GM21367 (cell line): ENCODE data around the gene LRRC28.

ENCODE experiments used
- ATAC-seq: cut with Tn5 transposase; IDR thresholded peaks from one replicate; pipeline ENCODE4 v1.9.1; 2021; ENCODE audit not compliant: unreplicated experiment

LRRC28 gene

DNA sequence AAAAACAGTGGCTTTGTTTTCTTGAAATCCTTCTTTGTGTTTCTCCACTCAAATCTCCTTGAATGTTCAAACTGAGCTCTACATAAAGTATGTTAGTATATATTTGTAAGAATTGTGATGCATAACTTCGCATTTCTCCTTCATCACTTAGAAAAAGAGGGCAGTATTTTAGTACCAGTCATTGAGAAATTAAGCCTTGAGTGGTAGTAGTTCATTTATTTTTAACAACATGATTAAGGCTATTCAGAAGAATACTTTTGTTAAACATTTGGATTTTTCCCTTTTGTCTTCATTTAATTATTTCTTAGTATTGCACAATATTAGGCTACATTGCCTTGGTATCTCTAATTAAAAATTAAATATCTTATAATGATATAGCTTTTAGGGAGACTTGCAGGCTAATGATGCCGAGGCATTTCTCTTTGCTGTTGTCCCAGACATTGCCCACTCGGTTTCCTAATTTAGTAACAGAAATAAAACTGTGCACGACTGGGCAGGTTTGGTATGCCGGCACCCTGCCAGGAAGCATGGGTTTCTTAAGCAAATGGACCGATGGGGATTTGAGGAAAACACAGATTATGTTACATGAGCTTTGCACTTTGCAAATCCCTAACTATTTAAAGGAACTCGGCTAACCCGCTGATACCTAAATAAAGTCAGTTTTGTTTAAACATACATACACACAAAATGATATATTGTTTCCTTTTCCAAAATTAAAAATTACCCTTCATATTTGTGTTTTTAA is 54.7 kb downstream of the LRRC28 start:
- ATAC-seq: no peak

- ATAC-seq: no peak
Measured at GRCh38 chr15:99306694-99307338, 55.5 kb downstream of the LRRC28 start.

GRCh38 chr15:99307735-99308134 is 56.5 kb downstream of the LRRC28 start:
- no peak for ATAC-seq

DNA sequence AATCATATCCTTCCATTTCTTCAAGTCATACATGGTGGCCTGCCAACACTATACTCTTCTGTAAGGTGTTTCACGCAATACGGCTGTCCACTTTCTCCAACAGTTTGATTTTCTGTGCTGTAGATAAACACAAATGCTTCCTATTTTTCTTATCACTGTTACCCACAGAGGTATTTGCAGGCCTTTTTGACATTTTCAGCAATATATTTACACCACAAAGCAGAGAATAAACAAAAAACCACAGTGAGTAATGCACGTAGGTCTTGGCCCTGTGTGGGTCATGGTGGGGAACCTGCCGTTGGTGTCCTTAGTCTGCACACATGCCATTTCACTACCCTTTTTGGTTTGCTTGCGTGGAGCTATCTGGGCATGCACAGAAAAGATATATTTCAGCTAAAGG is 59.5 kb downstream of the LRRC28 start:
- ATAC-seq: no peak

- no peak for ATAC-seq
Measured at GRCh38 chr15:99312228-99312627, 60.9 kb downstream of the LRRC28 start.

DNA sequence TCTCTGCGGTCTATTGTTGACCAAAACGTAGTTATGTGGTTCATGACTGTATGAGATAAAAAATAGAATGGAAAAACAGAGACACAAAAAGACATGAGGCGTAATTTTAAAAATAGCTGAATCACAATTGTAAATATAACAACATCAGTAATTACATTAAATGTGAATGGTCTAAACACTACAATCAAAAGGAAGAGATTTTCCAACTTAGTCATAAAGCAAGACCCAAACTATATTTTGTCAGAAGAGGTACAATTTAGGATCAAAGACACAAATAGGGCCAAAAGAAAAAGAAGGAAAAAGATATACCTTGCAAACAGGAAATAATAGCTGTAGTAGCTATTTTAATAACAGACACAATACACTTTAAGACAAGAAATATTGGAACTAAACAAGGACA is 61.5 kb downstream of the LRRC28 start:
- ATAC-seq: no peak

DNA sequence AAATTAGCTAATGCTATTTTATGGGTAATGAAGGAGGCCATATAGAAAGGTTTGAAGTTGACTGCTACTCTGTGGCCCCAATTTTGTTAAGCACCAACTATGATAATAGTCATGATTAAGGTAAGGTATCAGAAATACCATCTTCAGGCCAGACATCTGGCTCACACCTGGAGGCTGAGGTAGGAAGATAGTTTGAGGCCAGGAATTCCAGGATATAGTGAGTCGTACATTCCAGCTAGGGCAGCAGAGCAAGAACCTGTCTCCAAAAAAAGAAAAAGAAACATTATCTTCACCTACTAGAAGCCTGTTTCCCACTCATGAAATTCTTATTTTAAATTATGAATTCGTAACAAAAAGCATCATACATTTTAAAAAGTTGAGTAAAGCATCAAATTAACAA is 64.4 kb downstream of the LRRC28 start:
- no peak for ATAC-seq

- ATAC-seq: no peak
Measured at GRCh38 chr15:99320374-99321215, 69.3 kb downstream of the LRRC28 start.

DNA sequence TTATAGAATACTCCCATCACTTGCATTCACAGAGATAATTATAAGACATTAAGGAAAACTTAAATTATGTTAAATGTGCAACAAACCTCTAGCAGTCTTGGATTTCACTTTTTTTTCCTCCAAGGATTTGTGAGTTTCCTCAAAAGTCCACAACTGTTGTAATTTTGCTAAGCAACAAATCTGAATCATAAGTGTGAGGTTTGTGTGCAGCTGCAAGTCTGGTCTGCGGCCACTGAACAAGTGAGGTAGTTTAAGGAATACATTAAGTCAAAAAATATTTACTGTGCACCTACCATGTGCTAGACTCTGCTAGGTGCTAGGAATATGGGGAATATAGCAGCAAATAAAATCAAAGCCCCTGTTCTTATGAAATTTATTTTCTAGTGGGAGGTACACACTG is 70.2 kb downstream of the LRRC28 start:
- ATAC-seq: no peak

GRCh38 chr15:99322643-99323405 is 71.5 kb downstream of the LRRC28 start:
- no peak for ATAC-seq

- ATAC-seq: peak; percentile 71
Measured at GRCh38 chr15:99324082-99324620, 72.9 kb downstream of the LRRC28 start.

DNA sequence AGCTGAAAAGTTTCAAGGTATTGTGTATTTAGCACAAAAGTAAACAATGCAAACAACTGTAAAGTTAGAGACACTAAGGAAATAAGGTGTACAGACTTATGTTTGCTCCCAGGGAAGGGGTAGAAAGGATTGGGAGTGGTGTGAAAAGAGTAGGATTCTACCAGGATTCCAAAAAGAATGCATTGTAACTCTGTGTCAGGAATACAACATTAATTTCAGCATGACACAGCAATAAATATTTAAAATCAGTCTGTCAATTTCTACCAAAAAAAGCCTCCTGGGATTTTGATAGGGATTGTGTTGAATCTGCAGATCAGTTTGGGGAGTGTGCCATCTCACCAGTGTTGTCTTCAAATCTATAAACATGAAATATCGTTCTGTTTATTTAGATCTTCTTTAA is 73.4 kb downstream of the LRRC28 start:
- no peak for ATAC-seq

DNA sequence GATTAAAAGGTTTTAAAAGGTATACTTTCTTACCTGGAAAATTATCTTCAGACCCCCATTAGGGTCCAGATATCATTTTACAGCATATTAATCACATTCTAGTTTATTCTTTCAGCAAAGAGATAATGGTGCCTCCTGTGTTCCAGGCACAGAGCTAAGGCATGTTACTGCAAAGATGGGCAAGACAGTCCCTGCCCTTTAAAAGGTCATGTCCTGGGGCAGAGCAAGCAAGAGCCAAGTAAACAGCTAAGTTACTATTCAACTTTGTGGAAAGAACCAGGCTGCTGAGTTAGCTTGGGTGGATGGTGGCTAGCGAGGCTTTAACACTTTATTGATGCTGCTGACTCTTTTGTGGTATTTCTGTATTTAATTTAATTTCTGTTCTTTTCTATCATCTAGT is 75.0 kb downstream of the LRRC28 start:
- ATAC-seq: no peak

DNA sequence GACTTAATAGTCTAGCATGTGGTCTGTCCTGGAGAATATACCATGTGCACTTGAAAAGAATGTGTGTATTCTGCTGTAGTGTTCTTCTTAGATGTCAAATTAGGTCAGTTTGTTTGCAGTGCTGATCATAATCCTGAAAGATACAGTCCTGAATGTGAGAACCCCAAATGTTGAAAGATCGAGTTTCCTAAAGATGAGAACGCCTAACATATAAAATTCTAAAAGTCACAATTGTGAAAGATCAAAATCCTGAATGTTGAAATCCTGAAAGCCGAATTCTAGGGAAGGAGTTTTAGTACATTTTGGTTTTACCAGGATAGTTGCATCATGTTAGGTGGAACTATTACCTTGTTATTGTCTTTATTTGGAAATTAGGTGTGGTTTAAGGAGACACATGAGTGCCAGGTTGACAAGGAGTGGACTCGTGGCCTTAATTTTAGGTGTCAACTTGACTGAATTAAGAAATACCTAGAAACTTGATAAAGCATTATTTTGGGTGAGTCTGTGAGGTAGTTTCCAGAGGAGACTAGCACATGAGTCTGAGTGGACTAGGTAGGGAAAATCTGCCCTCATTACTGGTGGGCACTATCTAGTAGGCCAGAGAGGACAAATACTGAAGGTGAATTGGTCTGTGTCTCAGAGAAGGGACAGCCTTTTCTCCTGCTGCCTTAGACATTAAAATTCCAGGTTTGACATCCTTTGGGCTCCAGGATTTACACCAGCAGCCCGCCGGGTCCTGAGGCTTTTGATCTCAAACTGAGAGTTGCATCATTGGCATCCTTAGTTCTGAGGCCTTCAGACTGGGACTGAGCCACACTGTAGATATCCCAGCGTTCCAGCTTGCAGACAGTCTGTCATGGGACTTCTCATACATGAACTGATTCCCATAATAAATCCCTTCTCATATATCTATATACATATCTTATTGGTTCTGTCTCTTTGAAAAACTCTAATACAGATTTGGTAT is 77.1 kb downstream of the LRRC28 start:
- ATAC-seq: no peak

DNA sequence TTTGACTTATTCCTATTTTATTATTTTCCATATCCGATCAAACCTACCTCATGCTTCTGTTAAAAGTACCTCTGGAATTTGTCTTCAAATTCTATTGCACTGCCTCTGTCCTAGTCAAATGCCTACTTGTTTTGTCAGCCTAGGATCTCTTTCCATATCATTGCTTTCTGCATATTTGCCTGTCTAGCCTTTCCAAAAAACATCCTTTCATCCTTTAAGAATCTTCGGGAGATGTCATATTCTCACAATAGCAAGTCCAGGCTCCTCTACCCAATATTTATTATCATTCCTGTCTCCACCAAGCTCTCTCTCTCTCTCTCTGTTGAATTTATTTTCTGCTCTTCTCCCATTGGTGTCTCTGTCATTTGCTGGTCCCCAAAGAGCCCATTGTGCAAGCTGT is 80.1 kb downstream of the LRRC28 start:
- no peak for ATAC-seq

DNA sequence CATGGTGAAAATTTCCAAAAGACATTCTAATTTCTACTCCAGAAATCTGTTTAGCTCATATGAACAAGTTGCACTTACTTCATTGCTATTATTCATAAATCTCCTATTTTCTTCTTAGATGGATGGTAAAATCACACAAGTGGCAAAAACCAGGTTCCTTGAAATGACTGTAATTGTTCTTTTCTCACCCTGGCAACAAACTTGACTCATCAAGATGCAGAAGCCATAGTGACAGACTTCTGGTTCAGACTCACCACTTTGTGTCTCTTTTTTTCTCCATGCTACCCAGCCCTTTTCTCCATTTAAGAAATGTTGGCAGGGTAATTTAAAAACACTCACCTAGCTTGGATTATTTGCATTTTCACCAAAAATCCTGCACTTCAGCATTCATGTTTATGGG is 82.1 kb downstream of the LRRC28 start:
- no peak for ATAC-seq

GRCh38 chr15:99333981-99334380 is 82.7 kb downstream of the LRRC28 start:
- no peak for ATAC-seq

DNA sequence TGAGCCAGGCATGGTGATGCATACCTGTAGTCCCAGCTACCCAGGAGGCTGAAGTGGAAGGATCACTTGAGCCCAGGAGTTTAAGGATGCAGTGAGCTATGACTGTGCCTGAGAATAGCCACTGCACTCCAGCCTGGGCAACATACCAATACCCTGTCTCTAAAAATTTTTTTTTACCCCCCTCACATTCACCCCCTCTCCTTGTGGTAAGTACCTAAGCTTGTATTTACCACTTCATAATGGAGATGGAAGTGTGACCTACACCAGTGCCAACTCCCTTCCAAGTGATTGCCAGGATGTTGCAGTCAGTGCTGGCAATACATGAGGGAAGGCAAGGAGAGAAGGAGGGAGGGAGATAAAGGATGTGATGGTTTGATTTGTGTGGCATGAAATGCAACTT is 84.2 kb downstream of the LRRC28 start:
- ATAC-seq: no peak

DNA sequence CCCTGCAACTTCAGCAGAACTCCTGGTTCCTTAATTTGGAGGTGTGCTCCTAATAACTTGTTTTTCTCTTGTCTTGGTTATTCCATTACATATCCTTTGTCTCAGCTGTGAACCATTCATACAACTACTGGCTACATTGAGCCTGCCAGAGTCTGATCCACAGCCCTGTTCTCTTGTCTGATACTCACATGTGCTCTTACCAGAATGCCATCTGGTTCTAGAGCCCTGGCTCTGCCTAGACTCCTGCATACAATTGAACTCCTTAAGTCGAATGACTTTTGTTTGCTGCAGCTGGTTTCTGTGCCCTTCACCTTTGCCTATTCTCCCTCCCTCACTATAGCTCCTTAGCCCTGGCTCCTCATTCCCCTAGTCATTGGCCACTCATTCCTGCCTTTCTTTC is 85.5 kb downstream of the LRRC28 start:
- no peak for ATAC-seq

DNA sequence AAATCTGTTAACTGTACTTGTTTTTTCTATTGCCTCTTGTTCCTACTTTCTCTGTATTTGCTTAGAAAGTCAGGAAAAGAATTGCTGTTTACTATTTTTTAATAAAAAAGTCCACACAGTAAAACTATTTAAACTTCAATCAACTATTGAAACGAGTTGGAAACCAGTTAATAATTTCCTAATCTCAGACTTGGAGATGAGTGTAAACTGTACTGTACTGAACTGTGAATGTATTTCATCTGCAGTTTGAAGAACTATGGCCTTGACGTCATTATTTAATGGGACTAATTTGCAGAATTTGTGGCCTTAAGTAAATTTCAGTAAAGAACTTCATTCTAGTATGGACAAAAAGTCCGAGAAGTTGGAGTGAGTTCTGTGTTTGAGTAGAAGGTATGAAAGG is 89.1 kb downstream of the LRRC28 start:
- no peak for ATAC-seq
